MM.1S (cell line): ENCODE results near the gene TMEM184A.
"Not testable (repeated sequence)": the region's sequence is repeated elsewhere in the genome, so short reads cannot be mapped to it uniquely, and the experiment has no call there.

Experiments
- DNase-seq: peaks from one replicate; pipeline ENCODE4 v3.0.0-alpha.2; 2015
- H2AFZ ChIP-seq: fragments of 300-600 bp; sonication (generic); 2 replicates; pipeline ENCODE4 v1.6.0; 2016; ENCODE audit warnings: antibody characterized with exemption, low read length
- H3F3A ChIP-seq: fragments of 300-600 bp; sonication (generic); 2 replicates; pipeline ENCODE4 v1.6.1; 2016; ENCODE audit warnings: mild to moderate bottlenecking, antibody characterized with exemption, low read length, moderate library complexity, mixed read lengths; ENCODE audit not compliant: insufficient read depth
- H3K27ac ChIP-seq: fragments of 300-600 bp; sonication (generic); 2 replicates; pipeline ENCODE4 v1.5.1; 2016; ENCODE audit warnings: mild to moderate bottlenecking, low read length
- H3K27me3 ChIP-seq: fragments of 300-600 bp; sonication (generic); replicated peaks from 2 replicates; pipeline ENCODE4 v1.6.0; 2016; ENCODE audit warnings: low read length; ENCODE audit not compliant: insufficient read depth
- H3K36me3 ChIP-seq: fragments of 300-600 bp; sonication (generic); replicated peaks from 2 replicates; pipeline ENCODE4 v1.6.1; 2016; ENCODE audit warnings: mild to moderate bottlenecking, low read length, mixed read lengths; ENCODE audit not compliant: insufficient read depth
- H3K4me1 ChIP-seq: fragments of 300-600 bp; sonication (generic); 2 replicates; pipeline ENCODE4 v1.6.1; 2016; ENCODE audit warnings: low read length, mixed read lengths
- H3K4me2 ChIP-seq: fragments of 300-600 bp; sonication (generic); 2 replicates; pipeline ENCODE4 v1.6.0; 2016; ENCODE audit warnings: low read depth, low read length
- H3K4me3 ChIP-seq: fragments of 300-600 bp; sonication (generic); 2 replicates; pipeline ENCODE4 v1.5.1; 2016; ENCODE audit warnings: low read length, mixed read lengths
- H3K79me2 ChIP-seq: fragments of 300-600 bp; sonication (generic); 2 replicates; pipeline ENCODE4 v1.6.1; 2016; ENCODE audit warnings: mixed run types, low read length, mixed read lengths
- H3K9ac ChIP-seq: fragments of 300-600 bp; sonication (generic); 2 replicates; pipeline ENCODE4 v1.6.1; 2016; ENCODE audit warnings: low read length, mixed read lengths
- H3K9me2 ChIP-seq: fragments of 300-600 bp; sonication (generic); replicated peaks from 2 replicates; pipeline ENCODE4 v1.6.1; 2016; ENCODE audit warnings: mild to moderate bottlenecking, low read length, mixed read lengths; ENCODE audit not compliant: insufficient read depth
- H3K9me3 ChIP-seq: fragments of 300-600 bp; sonication (generic); replicated peaks from 2 replicates; pipeline ENCODE4 v1.6.1; 2016; ENCODE audit warnings: mild to moderate bottlenecking, low read length, mixed read lengths; ENCODE audit not compliant: insufficient read depth
- H4K20me1 ChIP-seq: fragments of 300-600 bp; sonication (generic); 2 replicates; pipeline ENCODE4 v1.6.1; 2016; ENCODE audit warnings: mild to moderate bottlenecking, low read length, moderate library complexity, mixed read lengths; ENCODE audit not compliant: insufficient read depth
- CTCF ChIP-seq: fragments of 300-600 bp; sonication (generic); IDR thresholded peaks from 2 replicates; pipeline ENCODE4 v1.5.1; 2016; ENCODE audit warnings: antibody characterized with exemption, low read length, mixed read lengths
- EZH2 ChIP-seq: fragments of 300-600 bp; sonication (generic); optimal IDR thresholded peaks from 2 replicates; pipeline ENCODE3; 2017; ENCODE audit warnings: low read depth, mild to moderate bottlenecking, antibody characterized with exemption, low read length, mixed read lengths
- EZH2phosphoT487 ChIP-seq: fragments of 300-600 bp; sonication (generic); IDR thresholded peaks from 2 replicates; pipeline ENCODE4 v1.6.1; 2018; ENCODE audit warnings: antibody characterized with exemption, low read length

The TMEM184A gene

GRCh38 chr7:1523208-1523607, 32.8 kb downstream of the TMEM184A start:
- Histone ChIP-seq H3K79me2 (no peaks in the 10 kb centered on the region), H3K27me3 (peaks cover 75% of the 10 kb centered on the region), H3K9me2 (no peaks in the 10 kb centered on the region), H3K36me3 (no peaks in the 10 kb centered on the region), H3K27ac (no peak overlapping the region), H2AFZ (no peak overlapping the region), H4K20me1 (no peaks in the 10 kb centered on the region), H3K4me3 (no peak overlapping the region), H3K4me2 (no peak overlapping the region), H3K9ac (no peak overlapping the region), H3K9me3 (no peaks in the 10 kb centered on the region), H3F3A (no peaks in the 10 kb centered on the region), H3K4me1 (no peaks in the 10 kb centered on the region)
- DNase-seq = no peak
- TF ChIP-seq CTCF (no peak), EZH2 (no peak), EZH2phosphoT487 (no peak)

GRCh38 chr7:1521456-1521855, 34.5 kb downstream of the TMEM184A start:
- H3K4me1 ChIP-seq = no peaks in the 10 kb centered on the region
- H2AFZ ChIP-seq = no peak overlapping the region
- no peak overlapping the region for H3K4me2 ChIP-seq
- TF ChIP-seq EZH2 (no peak), CTCF (no peak), EZH2phosphoT487 (no peak)
- H3K9me2 ChIP-seq = no peaks in the 10 kb centered on the region
- H3K79me2 ChIP-seq = no peaks in the 10 kb centered on the region
- no peaks in the 10 kb centered on the region for H3K9me3 ChIP-seq
- no peaks in the 10 kb centered on the region for H3F3A ChIP-seq
- H4K20me1 ChIP-seq = no peaks in the 10 kb centered on the region
- no peak overlapping the region for H3K9ac ChIP-seq
- DNase-seq = no peak
- H3K27me3 ChIP-seq = peaks cover 75% of the 10 kb centered on the region
- no peak overlapping the region for H3K27ac ChIP-seq
- H3K4me3 ChIP-seq = no peak overlapping the region
- no peaks in the 10 kb centered on the region for H3K36me3 ChIP-seq

- no peak overlapping the region for H2AFZ ChIP-seq
- H3K4me1 ChIP-seq = no peaks in the 10 kb centered on the region
- no peaks in the 10 kb centered on the region for H3K79me2 ChIP-seq
- no peak overlapping the region for H3K4me3 ChIP-seq
- H3F3A ChIP-seq = no peaks in the 10 kb centered on the region
- TF ChIP-seq EZH2 (no peak), EZH2phosphoT487 (no peak), CTCF (no peak)
- no peaks in the 10 kb centered on the region for H3K9me2 ChIP-seq
- no peaks in the 10 kb centered on the region for H4K20me1 ChIP-seq
- H3K9me3 ChIP-seq = no peaks in the 10 kb centered on the region
- H3K36me3 ChIP-seq = no peaks in the 10 kb centered on the region
- H3K9ac ChIP-seq = no peak overlapping the region
- no peak overlapping the region for H3K4me2 ChIP-seq
- peaks cover 73% of the 10 kb centered on the region for H3K27me3 ChIP-seq
- no peak overlapping the region for H3K27ac ChIP-seq
- no peak for DNase-seq
Measured at GRCh38 chr7:1520539-1521234, 35.3 kb downstream of the TMEM184A start.

GRCh38 chr7:1519322-1519922, 36.6 kb downstream of the TMEM184A start:
- H3K27me3 ChIP-seq = peaks cover 68% of the 10 kb centered on the region
- not testable (repeated sequence) for H4K20me1 ChIP-seq, H3K4me2 ChIP-seq, H3F3A ChIP-seq, H2AFZ ChIP-seq, H3K9ac ChIP-seq, H3K79me2 ChIP-seq, H3K9me2 ChIP-seq, H3K27ac ChIP-seq, DNase-seq, H3K4me3 ChIP-seq, H3K9me3 ChIP-seq, H3K4me1 ChIP-seq, H3K36me3 ChIP-seq
